UCSD-AML1 (cell line): ENCODE results near the gene NLGN1.

Source experiments
- DNase-seq: peaks from one replicate; lab custom pipeline; 2025; ENCODE audit not compliant: unreplicated experiment; lab: John Stamatoyannopoulos, UW

NLGN1 gene

GRCh38 chr3:174247687-174248152, 850.2 kb downstream of the NLGN1 start:
- no peak for DNase-seq

- DNase-seq = no peak
Observed at GRCh38 chr3:174251681-174252080, 854.1 kb downstream of the NLGN1 start.

GRCh38 chr3:174253196-174253823, 855.8 kb downstream of the NLGN1 start:
- DNase-seq = no peak

GRCh38 chr3:174253940-174254339, 856.4 kb downstream of the NLGN1 start:
- no peak for DNase-seq

GRCh38 chr3:174255454-174255853, 857.9 kb downstream of the NLGN1 start:
- no peak for DNase-seq

GRCh38 chr3:174266476-174266875, 868.9 kb downstream of the NLGN1 start:
- no peak for DNase-seq

- no peak for DNase-seq
Observed at GRCh38 chr3:174268061-174268460, 870.5 kb downstream of the NLGN1 start.

GRCh38 chr3:174268586-174268985, 871.0 kb downstream of the NLGN1 start:
- DNase-seq = no peak

GRCh38 chr3:174270841-174271240, 873.3 kb downstream of the NLGN1 start:
- no peak for DNase-seq

GRCh38 chr3:174275336-174275735, 877.8 kb downstream of the NLGN1 start:
- DNase-seq = no peak

- DNase-seq = no peak
Observed at GRCh38 chr3:174276826-174277225, 879.3 kb downstream of the NLGN1 start.

GRCh38 chr3:174278094-174278493, 880.5 kb downstream of the NLGN1 start:
- no peak for DNase-seq

- DNase-seq = no peak
Observed at GRCh38 chr3:174280186-174280585, 882.6 kb downstream of the NLGN1 start.

- DNase-seq = no peak
Observed at GRCh38 chr3:174285242-174285864, 887.8 kb downstream of the NLGN1 start.

- DNase-seq = no peak
Observed at GRCh38 chr3:174287705-174288104, 890.2 kb downstream of the NLGN1 start.

GRCh38 chr3:174294616-174295015, 897.1 kb downstream of the NLGN1 start:
- no peak for DNase-seq

GRCh38 chr3:174295306-174296092, 898.0 kb downstream of the NLGN1 start:
- DNase-seq = no peak

- DNase-seq = no peak
Observed at GRCh38 chr3:174302746-174303315, 905.3 kb downstream of the NLGN1 start.

GRCh38 chr3:174303907-174304560, 906.5 kb downstream of the NLGN1 start:
- DNase-seq = no peak

- DNase-seq = no peak
Observed at GRCh38 chr3:174308736-174309135, 911.2 kb downstream of the NLGN1 start.

GRCh38 chr3:174310475-174310983, 913.0 kb downstream of the NLGN1 start:
- DNase-seq = no peak
